ENCODE measurements around the gene PAFAH1B1.
"Not testable (repeated sequence)": the region's sequence is repeated elsewhere in the genome, so short reads cannot be mapped to it uniquely, and the experiment has no call there.

Gene PAFAH1B1

DNA sequence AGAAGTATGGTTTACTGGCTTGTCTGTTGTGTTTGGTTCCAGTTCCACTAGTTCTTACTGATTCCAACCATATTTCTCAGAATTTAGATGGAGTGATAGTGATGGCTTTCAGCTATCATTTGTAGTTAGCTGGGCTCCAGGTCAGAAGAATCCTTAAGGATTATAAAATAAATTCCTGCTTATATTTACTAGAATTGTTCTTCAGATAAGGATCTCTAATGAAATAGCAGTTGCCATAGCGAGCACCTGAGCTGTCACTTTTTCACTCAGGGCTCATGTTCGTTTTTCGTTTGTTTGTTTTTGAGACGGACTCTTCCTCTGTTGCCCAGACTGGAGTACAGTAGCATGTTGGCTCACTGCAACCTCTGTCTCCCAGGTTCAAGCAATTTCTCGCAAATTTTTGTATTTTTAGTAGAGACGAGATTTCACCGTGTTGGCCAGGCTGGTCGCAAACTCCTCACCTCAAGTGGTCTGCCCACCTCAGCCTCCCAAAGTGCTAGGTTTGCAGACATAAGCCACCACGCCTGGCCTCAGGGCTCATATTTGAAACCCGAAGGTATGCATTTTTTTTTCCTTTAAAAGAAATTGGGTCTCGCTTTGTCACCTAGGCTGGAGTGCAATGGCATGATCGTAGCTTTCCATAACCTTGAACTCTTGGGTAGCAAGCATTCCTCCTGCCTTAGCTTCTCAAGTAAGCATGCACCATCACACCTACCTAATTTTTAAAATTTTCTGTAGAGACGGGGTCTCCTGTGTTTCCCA, 42.9 kb downstream of the PAFAH1B1 start:
- DNase-seq, result no peak

DNA sequence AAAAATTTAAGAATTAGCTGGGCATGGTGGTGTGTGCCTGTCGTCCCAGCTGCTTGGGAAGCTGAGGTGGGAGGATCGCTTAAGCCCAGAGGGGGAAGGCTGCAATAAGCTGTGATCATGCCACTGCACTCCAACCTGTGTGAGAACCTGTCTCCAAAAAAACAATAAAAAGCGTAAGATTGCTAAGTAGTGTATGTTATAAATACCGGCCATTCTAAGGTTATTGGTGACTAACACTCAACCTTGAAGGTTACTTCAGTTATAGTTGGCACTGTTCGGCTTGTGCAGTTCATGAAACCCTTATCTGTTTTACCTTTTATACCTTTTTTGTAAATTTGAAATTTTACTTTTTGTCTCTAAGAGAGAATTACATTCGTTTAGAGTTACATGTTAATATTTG, 44.0 kb downstream of the PAFAH1B1 start:
- no peak for DNase-seq

DNA sequence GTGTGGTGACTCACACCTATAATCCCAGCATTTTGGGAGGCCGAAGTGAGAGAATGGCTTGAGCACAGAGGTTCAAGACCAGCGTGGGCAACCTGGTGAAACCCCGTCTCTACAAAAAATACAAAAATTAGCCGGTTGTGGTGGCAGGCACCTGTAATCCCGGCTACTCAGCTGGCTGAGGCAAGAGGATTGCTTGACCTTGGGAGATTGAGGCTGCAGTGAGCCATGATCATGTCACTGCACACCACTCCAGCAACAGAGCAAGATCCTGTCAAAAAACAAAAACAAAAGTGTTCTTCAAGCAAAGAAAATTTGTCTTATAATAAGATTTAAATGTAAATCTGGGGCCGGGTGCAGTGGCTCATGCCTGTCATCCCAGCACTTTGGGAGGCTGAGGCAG, 51.5 kb downstream of the PAFAH1B1 start:
- no peak for DNase-seq

- DNase-seq, result no peak
Measured at GRCh38 chr17:2647957-2648356, 54.5 kb downstream of the PAFAH1B1 start.

DNA sequence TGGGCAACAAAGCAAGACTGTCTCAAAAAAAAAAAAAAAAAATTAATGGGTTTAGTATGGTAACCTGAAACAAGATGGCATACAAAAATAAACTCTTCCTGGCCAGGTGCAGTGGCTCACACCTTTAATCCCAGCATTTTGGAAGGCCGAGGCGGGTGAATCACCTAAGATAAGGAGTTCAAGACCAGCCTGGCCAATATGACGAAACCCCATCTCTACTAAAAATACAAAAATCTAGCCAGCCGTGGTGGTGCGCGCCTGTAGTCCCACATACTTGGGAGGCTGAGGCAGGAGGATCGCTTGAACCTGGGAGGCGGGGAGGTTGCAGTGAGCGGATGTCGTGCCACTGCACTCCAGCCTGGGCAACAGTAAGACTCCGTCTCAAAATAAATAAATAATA, 55.7 kb downstream of the PAFAH1B1 start:
- DNase-seq, result no peak

DNA sequence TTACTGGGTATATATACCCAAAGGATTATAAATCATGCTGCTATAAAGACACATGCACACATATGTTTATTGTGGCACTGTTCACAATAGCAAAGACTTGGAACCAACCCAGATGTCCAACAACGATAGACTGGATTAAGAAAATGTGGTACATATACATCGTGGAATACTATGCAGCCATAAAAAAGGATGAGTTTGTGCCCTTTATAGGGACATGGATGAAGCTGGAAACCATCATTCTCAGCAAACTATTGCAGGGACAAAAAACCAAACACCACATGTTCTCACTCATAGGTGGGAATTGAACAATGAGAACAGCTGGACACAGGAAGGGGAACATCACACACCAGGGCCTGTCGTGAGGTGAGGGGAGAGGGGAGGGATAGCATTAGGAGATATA, 59.5 kb downstream of the PAFAH1B1 start:
- not testable (repeated sequence) for DNase-seq

GRCh38 chr17:2655546-2655945, 62.1 kb downstream of the PAFAH1B1 start:
- no peak for DNase-seq

DNA sequence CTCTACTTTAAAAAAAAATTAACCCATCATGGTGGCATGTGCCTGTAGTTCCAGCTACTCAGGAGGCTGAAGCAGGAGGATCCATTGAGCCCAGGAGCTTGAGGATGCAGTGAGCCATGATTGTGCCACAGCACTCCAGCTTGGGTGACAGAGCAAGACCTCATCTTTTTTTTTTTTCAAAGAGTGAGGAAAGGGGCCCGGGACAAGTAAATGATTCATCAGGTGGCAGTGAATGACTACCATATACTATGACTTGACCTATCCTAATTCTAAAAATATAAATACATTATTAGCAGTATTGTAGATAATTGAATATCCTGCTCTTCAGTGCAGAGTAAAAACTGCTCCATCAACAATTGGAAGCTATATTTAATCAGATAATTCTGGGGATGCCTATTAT, 62.8 kb downstream of the PAFAH1B1 start:
- DNase-seq, result no peak

- DNase-seq, result not testable (repeated sequence)
Measured at GRCh38 chr17:2659337-2659736, 65.9 kb downstream of the PAFAH1B1 start.

- not testable (repeated sequence) for DNase-seq
Measured at GRCh38 chr17:2660410-2660809, 67.0 kb downstream of the PAFAH1B1 start.

GRCh38 chr17:2672026-2672425, 78.6 kb downstream of the PAFAH1B1 start:
- no peak for DNase-seq

GRCh38 chr17:2679247-2679646, 85.8 kb downstream of the PAFAH1B1 start:
- not testable (repeated sequence) for DNase-seq

- no peak for DNase-seq
Measured at GRCh38 chr17:2680961-2681360, 87.5 kb downstream of the PAFAH1B1 start.

DNA sequence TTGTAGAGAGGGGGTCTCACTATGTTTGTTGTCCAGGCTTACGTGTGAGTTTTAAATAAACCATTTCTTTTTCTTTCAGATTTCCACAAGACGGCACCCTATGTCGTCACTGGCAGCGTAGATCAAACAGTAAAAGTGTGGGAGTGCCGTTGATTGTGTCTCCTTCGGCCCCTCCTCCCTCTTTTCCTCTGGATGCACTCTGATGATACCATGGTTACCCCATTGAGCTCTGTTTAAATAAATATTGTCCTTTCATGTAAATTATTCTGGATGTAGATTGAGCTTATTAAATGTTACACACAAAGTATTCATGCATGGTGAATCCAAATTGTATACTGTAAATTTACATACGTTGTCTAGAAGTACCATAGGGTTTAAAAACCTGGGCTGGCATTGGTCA, 88.2 kb downstream of the PAFAH1B1 start:
- no peak for DNase-seq

GRCh38 chr17:2682176-2682938, 88.9 kb downstream of the PAFAH1B1 start:
- no peak for DNase-seq

GRCh38 chr17:2683912-2684311, 90.5 kb downstream of the PAFAH1B1 start:
- DNase-seq, result no peak

DNA sequence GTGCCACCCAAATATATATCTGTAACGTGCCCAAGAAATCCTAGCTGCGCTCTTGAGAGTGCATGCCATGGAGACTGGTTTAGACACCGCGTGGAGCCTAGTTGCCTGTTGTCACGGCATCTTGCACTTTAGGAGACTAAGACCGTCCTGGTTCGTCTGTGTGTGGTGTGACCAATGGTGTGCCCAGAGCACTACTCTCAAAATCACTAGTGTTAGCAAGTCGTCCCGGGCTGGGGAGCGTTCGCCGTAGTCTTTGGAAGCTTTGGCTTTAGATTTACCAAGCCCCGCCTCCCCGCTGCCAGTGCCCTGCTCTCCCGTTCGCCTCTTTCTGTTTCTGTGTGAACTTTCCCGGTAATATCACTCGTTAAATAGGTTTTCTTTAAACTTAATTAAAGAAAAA, 91.1 kb downstream of the PAFAH1B1 start:
- no peak for DNase-seq

DNA sequence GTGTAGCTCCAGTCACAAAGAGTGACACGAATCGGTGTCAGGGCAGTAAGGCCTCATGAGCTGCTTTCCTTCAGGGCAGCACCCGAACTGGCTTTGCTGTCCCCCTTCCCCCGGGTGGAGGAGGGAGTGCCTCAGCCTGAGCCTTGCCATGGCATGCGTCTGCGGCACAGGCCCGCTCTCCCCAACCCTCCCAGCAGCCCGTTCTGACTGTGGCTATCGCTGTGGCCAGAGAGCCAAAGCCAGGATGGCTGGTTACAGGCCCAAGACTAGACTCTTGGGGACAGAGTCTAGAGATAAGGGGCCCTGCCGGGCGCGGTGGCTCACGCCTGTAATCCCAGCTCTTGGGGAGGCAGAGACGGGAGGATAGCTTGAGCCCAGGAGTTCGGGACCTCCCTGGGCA, 92.2 kb downstream of the PAFAH1B1 start:
- no peak for DNase-seq

DNA sequence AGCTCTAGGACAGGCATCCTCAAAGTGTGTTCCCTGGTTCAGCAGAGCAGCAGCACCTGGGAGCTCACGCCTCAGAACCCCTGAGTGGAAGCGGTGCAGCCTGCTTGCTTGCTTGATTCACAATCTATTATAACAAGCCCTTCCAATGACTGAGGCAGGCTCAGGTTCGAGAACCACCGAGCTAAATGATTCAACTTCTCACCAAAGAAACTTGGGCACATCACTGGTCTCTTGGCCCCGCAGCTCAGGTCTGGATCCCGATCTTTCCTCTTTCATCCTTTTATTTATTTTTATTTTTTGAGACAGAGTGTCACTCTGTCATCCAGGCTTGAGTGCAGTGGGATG, 93.6 kb downstream of the PAFAH1B1 start:
- DNase-seq, result no peak

GRCh38 chr17:2688351-2689342, 95.2 kb downstream of the PAFAH1B1 start:
- no peak for DNase-seq

GRCh38 chr17:2689411-2690164, 96.1 kb downstream of the PAFAH1B1 start:
- DNase-seq, result no peak

Data from GOT3 (cell line).